Activated CD4-positive, alpha-beta T cell treated with anti-CD3 and anti-CD28 coated beads for 1 hour (primary cell): ENCODE measurements around the gene SCGB2B2.
"Not testable (repeated sequence)": the region's sequence is repeated elsewhere in the genome, so short reads cannot be mapped to it uniquely, and the experiment has no call there.

Experiments used
- DNase-seq: peaks from one replicate; pipeline ENCODE4 v3.0.0-alpha.2; 2020

The SCGB2B2 gene, protein sequence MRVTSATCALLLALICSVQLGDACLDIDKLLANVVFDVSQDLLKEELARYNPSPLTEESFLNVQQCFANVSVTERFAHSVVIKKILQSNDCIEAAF

DNA sequence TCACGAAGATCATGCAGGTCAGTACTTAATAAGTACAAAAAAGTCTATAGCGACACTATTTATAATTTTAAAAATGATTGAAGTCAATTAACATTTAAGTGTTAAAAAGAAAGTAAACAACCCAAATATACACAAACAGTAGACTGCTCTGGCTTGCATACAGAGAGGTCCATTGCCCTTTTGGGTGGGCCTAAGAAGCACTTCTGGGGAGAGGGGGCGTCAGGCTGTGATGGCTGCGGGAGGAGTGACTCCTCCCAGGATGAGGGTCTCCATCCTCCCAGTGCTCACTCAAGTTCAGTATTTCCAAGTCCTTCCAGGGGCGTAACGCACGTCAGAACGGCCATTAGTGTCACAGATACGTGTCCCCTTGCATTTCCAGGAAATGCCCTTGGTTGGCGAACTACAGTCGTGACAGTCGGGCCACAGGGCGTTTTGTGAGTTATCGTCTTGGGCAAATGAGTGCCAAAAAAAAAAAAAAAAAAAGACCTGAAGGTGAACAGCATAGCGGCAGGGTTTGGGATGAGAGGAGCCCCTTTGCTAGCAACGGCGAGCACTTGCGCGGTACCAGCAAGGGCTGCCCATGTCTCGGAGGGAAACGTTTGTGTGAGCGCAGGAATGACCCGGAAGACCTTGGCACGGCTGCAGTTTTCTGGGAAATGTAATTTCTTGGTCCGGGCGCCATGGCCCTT, at the start of gene SCGB2B2:
Gene SCGB2B2, minus strand, starts transcription at position 463 of the 689 bp plus-strand sequence. CDS start 82,596 bp downstream, outside the sequence.
- DNase-seq: no peak

- DNase-seq: no peak
Observed at GRCh38 chr19:34725400-34725799, 48.4 kb upstream of the SCGB2B2 start.

GRCh38 chr19:34722353-34722752, 45.4 kb upstream of the SCGB2B2 start:
- no peak for DNase-seq

DNA sequence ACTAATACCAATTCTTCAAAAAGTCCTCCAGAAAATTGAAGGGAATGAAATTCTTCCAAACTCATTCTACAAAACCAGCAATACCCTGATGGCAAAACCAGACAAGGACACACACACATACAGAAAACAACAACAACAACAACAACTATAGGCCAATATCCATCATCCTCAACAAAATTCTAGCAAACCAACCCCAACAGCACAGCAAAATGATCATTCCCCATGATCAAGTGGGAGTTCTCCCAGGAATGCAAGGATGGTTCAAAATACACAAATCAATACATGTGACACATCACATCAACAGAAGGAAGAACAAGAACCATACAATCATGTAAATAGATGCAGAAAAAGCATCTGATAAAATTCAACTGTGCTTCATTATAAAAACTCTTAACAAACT, 38.4 kb upstream of the SCGB2B2 start:
- no peak for DNase-seq

DNA sequence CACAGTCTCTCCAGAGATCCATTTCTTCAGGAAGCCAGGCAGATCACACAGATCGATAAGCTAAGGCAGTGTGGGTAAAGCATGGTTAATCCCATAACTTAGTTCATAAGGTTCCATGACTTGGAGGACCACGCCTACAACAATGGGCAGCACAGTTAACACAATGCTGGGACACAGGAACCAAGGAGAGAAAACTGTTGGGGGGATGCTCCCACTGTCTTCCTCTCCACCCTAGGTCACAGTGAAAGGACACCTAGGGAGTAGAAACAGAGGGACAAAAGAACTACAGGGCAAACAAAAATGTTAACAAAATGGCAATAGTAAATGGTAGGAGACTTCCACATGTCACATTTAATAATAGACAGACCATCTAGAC, 36.3 kb upstream of the SCGB2B2 start:
- no peak for DNase-seq

GRCh38 chr19:34712395-34713261, 35.7 kb upstream of the SCGB2B2 start:
- peak; percentile 28 for DNase-seq

- DNase-seq: no peak
Observed at GRCh38 chr19:34711890-34712289, 34.9 kb upstream of the SCGB2B2 start.

- no peak for DNase-seq
Observed at GRCh38 chr19:34707661-34708060, 30.7 kb upstream of the SCGB2B2 start.

GRCh38 chr19:34692549-34692948, 15.6 kb upstream of the SCGB2B2 start:
- no peak for DNase-seq

GRCh38 chr19:34690372-34690771, 13.4 kb upstream of the SCGB2B2 start:
- DNase-seq: no peak

- no peak for DNase-seq
Observed at GRCh38 chr19:34688592-34688991, 11.6 kb upstream of the SCGB2B2 start.

DNA sequence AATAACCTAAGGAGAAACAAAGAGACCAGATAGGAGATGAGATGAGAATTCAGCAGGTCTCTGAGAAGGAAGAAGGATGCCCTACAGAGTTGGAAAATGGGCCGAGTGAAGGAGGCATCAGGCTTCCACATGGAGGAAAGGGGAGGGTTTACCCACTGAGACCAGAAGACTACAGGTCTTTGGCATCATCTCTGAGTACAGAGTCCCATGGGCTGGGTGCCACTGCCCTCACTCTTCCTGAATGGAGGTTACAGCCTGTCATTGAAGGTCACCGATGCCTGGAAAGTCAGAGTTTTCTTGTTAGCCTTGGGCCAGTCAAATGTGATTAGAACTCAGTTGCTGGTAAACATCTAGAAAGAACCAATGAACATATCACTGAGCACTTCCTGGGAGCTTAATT, 10.4 kb upstream of the SCGB2B2 start:
- no peak for DNase-seq

GRCh38 chr19:34686455-34686854, 9.5 kb upstream of the SCGB2B2 start:
- no peak for DNase-seq

GRCh38 chr19:34685266-34685665, 8.3 kb upstream of the SCGB2B2 start:
- not testable (repeated sequence) for DNase-seq

GRCh38 chr19:34681478-34681877, 4.5 kb upstream of the SCGB2B2 start:
- no peak for DNase-seq

- no peak for DNase-seq
Observed at GRCh38 chr19:34678421-34678820, 1.5 kb upstream of the SCGB2B2 start.

DNA sequence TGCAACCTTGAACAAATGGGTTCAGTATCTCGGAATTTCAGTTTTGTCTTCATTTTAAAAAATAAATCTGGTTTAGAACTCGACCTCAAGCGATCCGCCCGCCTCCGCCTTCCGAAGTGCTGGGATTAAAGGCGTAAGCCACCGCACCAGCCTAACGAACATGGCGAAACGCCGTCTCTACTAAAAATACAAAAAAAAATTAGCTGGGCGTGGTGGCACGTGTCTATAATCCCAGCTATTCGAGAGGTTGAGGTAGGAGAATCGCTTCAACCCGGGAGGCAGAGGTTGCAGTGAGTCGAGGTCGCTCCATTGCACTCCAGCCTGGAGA, 1.1 kb upstream of the SCGB2B2 start:
- no peak for DNase-seq

- DNase-seq: peak; percentile 91
Observed at GRCh38 chr19:34677386-34678084, 576 bp upstream of the SCGB2B2 start, which contains the start of gene ZNF302. Gene ZNF302 (plus strand): TSS chr19:34677678. CDS start chr19:34678805, 1,127 bp downstream.

GRCh38 chr19:34675919-34676318, 1.0 kb downstream of the SCGB2B2 start:
- DNase-seq: no peak

DNA sequence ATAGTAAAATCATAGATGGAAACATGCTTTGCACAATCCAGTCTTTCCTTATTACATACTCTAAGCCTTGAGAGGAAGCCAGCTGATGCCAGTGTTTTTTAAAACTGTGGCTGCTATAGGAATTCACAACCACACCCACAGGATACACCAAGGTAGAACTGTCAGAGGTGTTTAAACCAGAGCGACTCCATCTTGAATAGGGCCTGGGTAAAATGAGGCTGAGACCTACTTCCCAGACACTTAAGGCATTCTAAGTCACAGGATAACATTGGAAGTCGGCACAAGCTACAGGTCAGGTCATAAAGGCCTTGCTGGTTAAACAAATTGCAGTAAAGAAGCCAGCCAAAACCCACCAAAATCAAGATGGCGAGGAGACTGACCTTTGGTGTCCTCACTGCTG, 1.7 kb downstream of the SCGB2B2 start:
- DNase-seq: no peak

DNA sequence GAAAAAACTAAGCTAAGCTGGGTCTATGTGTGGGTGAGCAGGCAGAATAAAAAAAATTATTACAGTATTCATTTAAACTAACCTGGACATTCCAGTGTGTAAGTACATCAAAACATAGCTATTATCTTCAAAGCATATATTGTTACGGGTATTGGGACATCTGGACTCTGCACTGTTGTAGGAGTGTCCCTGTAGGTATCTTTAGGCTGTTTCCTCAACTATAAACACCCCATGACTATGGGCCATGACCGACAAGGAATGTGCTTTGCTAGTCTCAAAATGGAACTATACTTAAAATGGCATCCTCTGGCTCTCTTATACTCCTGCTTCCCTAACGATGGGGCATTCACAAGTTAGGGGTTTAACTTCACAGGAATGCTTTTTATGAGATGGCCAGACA, 3.4 kb downstream of the SCGB2B2 start:
- no peak for DNase-seq

DNA sequence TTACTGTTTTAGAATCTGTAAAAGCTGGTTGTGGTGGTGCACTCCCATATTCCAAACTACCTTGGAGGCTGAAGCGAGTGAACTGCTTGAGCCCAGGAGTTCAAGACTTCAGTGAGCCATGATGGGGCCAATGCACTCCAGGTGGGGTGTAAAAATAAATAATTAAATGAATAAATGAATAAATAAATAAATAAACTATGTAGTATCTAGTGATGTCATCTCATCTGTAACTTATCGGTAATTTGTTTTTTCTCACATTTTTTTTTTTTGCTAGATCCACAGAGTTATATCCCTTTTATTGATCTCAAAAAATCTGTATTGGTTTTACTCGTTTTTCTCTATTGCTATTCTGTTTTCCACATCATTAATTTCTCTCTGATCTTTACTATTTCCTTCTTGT, 5.0 kb downstream of the SCGB2B2 start:
- DNase-seq: no peak

DNA sequence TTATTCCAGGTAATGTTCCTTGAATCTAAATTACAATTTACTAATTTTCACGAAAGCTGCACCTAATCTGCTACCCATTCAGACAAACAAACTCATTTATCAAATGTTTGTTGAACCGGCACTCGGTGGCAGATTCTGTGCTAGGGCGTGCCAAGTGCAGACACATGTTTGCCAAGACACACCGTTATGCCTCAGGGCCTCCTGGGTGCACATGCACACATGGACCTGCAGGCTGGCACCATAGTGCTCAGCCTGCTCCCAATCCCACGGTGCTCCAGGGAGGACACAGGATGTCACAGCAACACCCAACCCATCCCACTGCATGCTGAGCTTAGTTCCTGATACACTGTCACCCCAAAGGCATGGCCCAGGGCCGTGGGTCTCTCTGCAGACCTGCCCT, 7.7 kb downstream of the SCGB2B2 start:
- no peak for DNase-seq

- DNase-seq: not testable (repeated sequence)
Observed at GRCh38 chr19:34668690-34669089, 8.3 kb downstream of the SCGB2B2 start.
